HepG2 (cell line): Measurements from ENCODE around the gene FRMPD2. TPM values are rescaled to one million over a fixed set of nuclear protein-coding genes. Genes with fewer than 3 reads are reported as not detected.
A peak's percentile ranks its signal among the peaks of the same experiment; 100 is the strongest.

ENCODE experiments used
- ATAC-seq: fragments of 200-7000 bp; cut with Tn5 transposase; 3 replicates; pipeline ENCODE4 v1.9.1; 2020; ENCODE audit warnings: mild to moderate bottlenecking, moderate library complexity
- BruUV-seq: library from RNA; stranded (reverse); fragments of 400-500 nt; replicated peaks from 2 replicates; lab custom pipeline; 2021; lab: Mats Ljungman, UMichigan
- CTCF ChIA-PET: fragments of 300-600 bp; formaldehyde crosslinking; extraction: SDS; loops from one replicate; lab custom pipeline; 2021; ENCODE audit warnings: low total read pairs, inconsistent platforms, low intra/inter-chr PET ratio; lab: Yijun Ruan, JAX
- POLR2A ChIA-PET: fragments of 350-600 bp; sonication (Branson Sonifier 250); formaldehyde crosslinking; loops from one replicate; lab custom pipeline; 2020; ENCODE audit warnings: antibody characterized with exemption, inconsistent platforms; lab: Yijun Ruan, JAX
- DNase-seq: peaks from one replicate; pipeline ENCODE4 v3.0.0-alpha.2; 2015; ENCODE audit warnings: low spot score
- FAIRE-seq: peaks from 3 replicates; lab custom pipeline; 2011; peaks lifted over from hg19 to GRCh38; lab: Jason Lieb, UNC
- H2AFZ ChIP-seq: one replicate; pipeline ENCODE4 v1.6.1; 2011; ENCODE audit warnings: low read length, inconsistent platforms
- H3K27ac ChIP-seq: fragments of 300-600 bp; 3 replicates; pipeline ENCODE4 v1.8.0; 2011; ENCODE audit warnings: mixed run types, mild to moderate bottlenecking, mixed read lengths, low read length, inconsistent platforms; ENCODE audit not compliant: insufficient read depth; ENCODE audit errors: extremely low read length
- H3K27me3 ChIP-seq, 2 experiments: fragments of 200-600 bp in 1 of 2; 2 replicates in 1 of 2; 3 replicates in 1 of 2; pipeline versions ENCODE4 v1.6.0 to v1.8.0; 2011; ENCODE audit warnings: low read length in 2 of 2, mild to moderate bottlenecking in 2 of 2, moderate library complexity in 2 of 2, inconsistent platforms in 1 of 2; ENCODE audit not compliant: insufficient read depth in 2 of 2, control insufficient read depth in 1 of 2
- H3K36me3 ChIP-seq, 2 experiments: fragments of 200-600 bp in 1 of 2; replicated peaks in 1 of 2; 2 replicates in 1 of 2; 3 replicates in 1 of 2; pipeline versions ENCODE4 v1.5.1 to v1.8.0; 2011; ENCODE audit warnings: low read length in 2 of 2, inconsistent platforms in 1 of 2; ENCODE audit not compliant: insufficient read depth in 2 of 2, control insufficient read depth in 1 of 2
- H3K4me1 ChIP-seq: 2 replicates; pipeline ENCODE4 v1.5.1; 2012; ENCODE audit warnings: low read length, inconsistent platforms; ENCODE audit not compliant: insufficient read depth
- H3K4me2 ChIP-seq: 2 replicates; pipeline ENCODE4 v1.6.0; 2011; ENCODE audit warnings: low read depth, low read length, inconsistent platforms
- H3K4me3 ChIP-seq, 3 experiments: fragments of 200-600 bp in 1 of 3; sonication (generic), shearing (Covaris generic) in 1 of 3; replicated peaks in 1 of 3; 2 replicates each; pipeline ENCODE4 v1.5.1; 2011 to 2016; ENCODE audit warnings: low read length in 3 of 3, inconsistent platforms in 2 of 3, low read depth in 2 of 3, mild to moderate bottlenecking in 2 of 3, control low read depth in 1 of 3, mixed read lengths in 1 of 3; ENCODE audit not compliant: insufficient read depth in 1 of 3
- H3K79me2 ChIP-seq: one replicate; pipeline ENCODE4 v1.6.1; 2011; ENCODE audit warnings: low read length, inconsistent platforms; ENCODE audit not compliant: insufficient read depth
- H3K9ac ChIP-seq: 2 replicates; pipeline ENCODE4 v1.6.0; 2011; ENCODE audit warnings: mild to moderate bottlenecking, low read depth, low read length, inconsistent platforms; ENCODE audit not compliant: insufficient read depth
- H3K9me3 ChIP-seq: 2 replicates; pipeline ENCODE4 v1.5.1; 2012; ENCODE audit warnings: mild to moderate bottlenecking, low read length
- H4K20me1 ChIP-seq: 2 replicates; pipeline ENCODE4 v1.6.0; 2011; ENCODE audit warnings: inconsistent platforms, mild to moderate bottlenecking, low read length, moderate library complexity; ENCODE audit not compliant: insufficient read depth
- ARNT2 ChIP-seq: sonication (generic); formaldehyde crosslinking; IDR thresholded peaks from 2 replicates; pipeline ENCODE4 v1.8.0; 2022; ENCODE audit warnings: mild to moderate bottlenecking, low read depth, missing genetic modification reagents, moderate library complexity
- GPN1 ChIP-seq: sonication (generic); formaldehyde crosslinking; IDR thresholded peaks from 2 replicates; pipeline ENCODE4 v1.5.1; 2020; ENCODE audit warnings: missing genetic modification reagents, borderline replicate concordance
- MAFF ChIP-seq: IDR thresholded peaks from 2 replicates; pipeline ENCODE4 v1.6.1; 2011; ENCODE audit warnings: low read depth, low read length, improper control_type of control experiment
- MAFK ChIP-seq, 2 experiments: IDR thresholded peaks in 1 of 2; conservative IDR thresholded peaks in 1 of 2; 2 replicates each; pipeline ENCODE4 v1.6.1; 2011; ENCODE audit warnings: improper control_type of control experiment in 2 of 2, low read length in 2 of 2
- MIER2 ChIP-seq: IDR thresholded peaks from 2 replicates; pipeline ENCODE4 v1.6.1; 2016; ENCODE audit warnings: missing biosample characterization, missing genetic modification reagents
- SETDB1 ChIP-seq: sonication (generic); formaldehyde crosslinking; IDR thresholded peaks from 2 replicates; pipeline ENCODE4 v1.5.1; 2020; ENCODE audit warnings: missing genetic modification reagents, mild to moderate bottlenecking, borderline replicate concordance
- SNRNP70 ChIP-seq: fragments of 200-400 bp; formaldehyde crosslinking; IDR thresholded peaks from 2 replicates; pipeline ENCODE4 v1.6.1; 2017; ENCODE audit warnings: mild to moderate bottlenecking, low read depth, low read length, moderate library complexity
- TBL1XR1 ChIP-seq: fragments of 150-350 bp; IDR thresholded peaks from 2 replicates; pipeline ENCODE4 v1.6.1; 2014; ENCODE audit warnings: borderline replicate concordance, low read length; ENCODE audit not compliant: partially characterized antibody
- TBX2 ChIP-seq: sonication (generic); formaldehyde crosslinking; IDR thresholded peaks from 2 replicates; pipeline ENCODE4 v1.5.0; 2020; ENCODE audit warnings: missing genetic modification reagents, mild to moderate bottlenecking, borderline replicate concordance
- ZEB1 ChIP-seq: IDR thresholded peaks from 2 replicates; pipeline ENCODE4 v1.6.1; 2012; ENCODE audit warnings: mild to moderate bottlenecking, low read depth, inconsistent platforms; ENCODE audit not compliant: insufficient replicate concordance
- ZFP62 ChIP-seq: sonication (generic); formaldehyde crosslinking; IDR thresholded peaks from 2 replicates; pipeline ENCODE4 v1.4.0; 2020; ENCODE audit warnings: missing genetic modification reagents
- ZNF724P ChIP-seq: sonication (generic); formaldehyde crosslinking; IDR thresholded peaks from 2 replicates; pipeline ENCODE4 v1.8.0; 2022; ENCODE audit warnings: missing genetic modification reagents, borderline replicate concordance
- WGBS: methylation state at CpG from one replicate; pipeline ENCODE4 v1.1.6; 2017; ENCODE audit warnings: low lambda C conversion rate; 5-methylcytosine and 5-hydroxymethylcytosine counted together
- in situ Hi-C: cut with HindIII; loops from 2 replicates; pipeline ENCODE4 v1.10.0; 2017; ENCODE audit warnings: low pct_unique_long_range_greater_than_20kb; ENCODE audit not compliant: extremely low pct_ligation_motif_present
- intact Hi-C: fragments of 100-400 bp; cut with micrococcal nuclease; formaldehyde crosslinking; loops from one replicate; pipeline ENCODE4 v1.10.0; 2022; ENCODE audit not compliant: unreplicated experiment
- polyA plus RNA-seq, 8 experiments: library from polyadenylated mRNA; depleted of rRNA in 3 of 8; stranded (reverse) in 7 of 8; unstranded in 1 of 8; fragments of >200 nt; fragmentation: Illumina TruSeq in 4 of 8; extraction: Trizol in 4 of 8; gene quantifications; 2 replicates each; pipeline versions ENCODE4 v1.2.1 to v1.2.3, GENCODE V29; 2011 to 2016; ENCODE audit warnings: low read depth in 4 of 8, missing spikeins in 1 of 8, mixed read lengths in 1 of 8; ENCODE audit not compliant: insufficient read depth in 1 of 8
- total RNA-seq, 5 experiments: library from RNA; depleted of rRNA; stranded (reverse); fragments of >200 nt; fragmentation: Illumina TruSeq; extraction: Trizol; gene quantifications; 2 replicates each; pipeline ENCODE4 v1.2.3, GENCODE V29; 2016; ENCODE audit warnings: low read depth in 1 of 5
- TF ChIP-seq, protein P1 (sequence below): sonication (generic); formaldehyde crosslinking; IDR thresholded peaks from 2 replicates; pipeline ENCODE4 v1.5.1; 2020; ENCODE audit warnings: missing genetic modification reagents, mild to moderate bottlenecking, borderline replicate concordance

Gene FRMPD2
- total and polyA plus RNA-seq, 2 of the 13 experiments (the other 11 are each of a cell fraction or from before 2014, with no cell fraction given): 0.45 to 1.3 TPM

DNA sequence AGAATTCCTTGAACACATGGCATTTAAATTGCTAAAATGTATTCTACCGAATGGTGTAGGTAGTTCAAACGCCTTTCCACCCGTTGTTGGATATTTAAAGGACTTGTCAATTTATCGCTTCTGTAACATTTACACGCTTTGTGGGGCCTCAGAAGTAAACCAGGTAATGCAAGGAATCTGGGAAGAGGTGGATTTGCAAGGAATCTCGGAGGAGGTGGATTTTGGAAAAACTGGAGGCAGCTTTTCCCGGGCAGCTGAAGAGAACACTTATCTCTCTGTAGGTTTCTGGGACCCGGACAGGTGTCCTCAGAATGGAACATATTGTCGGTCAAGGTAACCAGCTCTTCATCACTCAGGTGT, 31.4 kb upstream of the FRMPD2 start (continued):
- TF ChIP-seq, protein P1, sequence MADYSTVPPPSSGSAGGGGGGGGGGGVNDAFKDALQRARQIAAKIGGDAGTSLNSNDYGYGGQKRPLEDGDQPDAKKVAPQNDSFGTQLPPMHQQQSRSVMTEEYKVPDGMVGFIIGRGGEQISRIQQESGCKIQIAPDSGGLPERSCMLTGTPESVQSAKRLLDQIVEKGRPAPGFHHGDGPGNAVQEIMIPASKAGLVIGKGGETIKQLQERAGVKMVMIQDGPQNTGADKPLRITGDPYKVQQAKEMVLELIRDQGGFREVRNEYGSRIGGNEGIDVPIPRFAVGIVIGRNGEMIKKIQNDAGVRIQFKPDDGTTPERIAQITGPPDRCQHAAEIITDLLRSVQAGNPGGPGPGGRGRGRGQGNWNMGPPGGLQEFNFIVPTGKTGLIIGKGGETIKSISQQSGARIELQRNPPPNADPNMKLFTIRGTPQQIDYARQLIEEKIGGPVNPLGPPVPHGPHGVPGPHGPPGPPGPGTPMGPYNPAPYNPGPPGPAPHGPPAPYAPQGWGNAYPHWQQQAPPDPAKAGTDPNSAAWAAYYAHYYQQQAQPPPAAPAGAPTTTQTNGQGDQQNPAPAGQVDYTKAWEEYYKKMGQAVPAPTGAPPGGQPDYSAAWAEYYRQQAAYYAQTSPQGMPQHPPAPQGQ (CRISPR knock-in tag): no peak
- TF ChIP-seq MIER2 (CRISPR knock-in tag) (no peak), ZEB1 (no peak), ZNF724P (no peak), GPN1 (CRISPR knock-in tag) (no peak), TBX2 (no peak), SNRNP70 (no peak), ZFP62 (no peak), SETDB1 (no peak)

DNA sequence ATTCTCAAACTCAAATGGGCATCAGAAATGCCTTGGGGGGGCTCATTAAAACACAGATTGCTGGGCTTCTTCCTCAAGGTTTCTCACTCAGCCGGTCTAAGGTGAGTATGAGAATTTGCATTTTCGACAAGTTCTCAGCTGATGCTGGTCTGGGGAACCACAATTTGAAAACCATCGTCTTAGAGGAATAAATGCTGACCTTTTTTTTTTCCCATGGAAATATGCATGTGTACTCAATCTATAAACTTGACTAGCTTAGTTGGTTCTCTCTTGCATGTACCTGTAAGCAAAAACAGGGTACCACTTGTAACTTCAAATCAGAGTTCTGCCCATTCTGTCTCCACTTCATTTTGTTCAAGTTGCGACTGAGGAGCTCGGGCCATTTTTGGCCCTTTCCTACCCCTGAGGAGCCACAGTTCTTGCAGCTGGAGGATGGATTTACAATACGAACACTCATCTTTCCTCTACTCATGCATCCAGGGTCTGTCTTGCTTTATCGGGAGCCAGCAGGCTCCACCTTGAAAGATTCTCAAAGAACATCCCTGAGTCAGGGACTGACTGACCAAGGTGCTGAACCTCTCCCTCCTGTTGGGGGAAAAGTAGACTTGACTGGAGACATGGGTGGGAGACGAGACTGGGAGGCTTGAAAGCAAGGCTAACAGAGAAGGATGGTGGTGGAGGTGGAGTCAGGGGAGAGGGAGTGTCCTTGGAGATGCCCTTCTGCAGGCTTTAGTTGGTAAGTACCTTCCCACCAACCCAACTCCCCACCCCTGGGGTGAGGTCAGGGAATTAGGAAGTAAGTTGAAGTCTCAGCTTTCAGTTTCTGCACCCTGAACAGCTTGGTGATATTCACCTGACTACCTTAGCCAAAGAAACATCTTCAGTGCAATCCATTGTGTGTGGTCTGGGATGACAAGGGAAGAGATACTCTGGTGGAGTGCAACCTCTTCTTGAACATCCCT, 28.3 kb upstream of the FRMPD2 start:
- POLR2A ChIA-PET: no interaction called here
- no peak overlapping the region for H3K4me3 ChIP-seq
- BruUV-seq: no TSS peak
- peaks cover 10% of the 10 kb centered on the region for H3K4me1 ChIP-seq
- no peak overlapping the region for H3K27ac ChIP-seq
- WGBS: 67% methylated on average over 8 of the region's 8 CpGs
- no peak for DNase-seq
- TF ChIP-seq MAFK (conservative IDR thresholded peaks at IDR 0.05 in 1 of 2, IDR thresholded peaks at IDR 0.05 in 1 of 2; ENCODE audit: low read length in 2 of 2) (peak; percentile 49 to 89; a peak in 3 of 4 replicates), MAFF (peak; percentile 87), TBL1XR1 (no peak), ARNT2 (CRISPR knock-in tag) (no peak)
- TF ChIP-seq, all 625 proteins: peak for 2
- Histone ChIP-seq H4K20me1 (peaks cover 1% of the 10 kb centered on the region; the same call in 1 of the 2 replicates), H3K9me3 (no peaks in the 10 kb centered on the region), H3K27me3 (peaks cover 0 to 7% of the 10 kb centered on the region in 2 experiments; a peak in 4 of 5 replicates), H3K79me2 (peaks cover 5% of the 10 kb centered on the region), H2AFZ (no peak overlapping the region), H3K4me2 (no peak overlapping the region), H3K9ac (no peak overlapping the region), H3K36me3 (no peaks in the 10 kb centered on the region)
- intact Hi-C loops (no loop called here), in situ Hi-C loops (no loop called here)
- FAIRE-seq: no peak
- ATAC-seq: no peak
- CTCF ChIA-PET: no interaction called here
